HuH-7 (cell line): ENCODE measurements around the gene WDR75.
"Not testable (repeated sequence)": the region's sequence is repeated elsewhere in the genome, so short reads cannot be mapped to it uniquely, and the experiment has no call there.

Experiments used
- DNase-seq: peaks from one replicate; pipeline ENCODE4 v3.0.0; 2011; ENCODE audit warnings: low spot score

WDR75 gene

GRCh38 chr2:189440947-189441708, at the start of gene WDR75:
Gene WDR75, plus strand, starts transcription at chr2:189441474. Its CDS starts 19 bp downstream, at chr2:189441493.
- DNase-seq: peak; percentile 75

GRCh38 chr2:189393440-189394111, 47.7 kb upstream of the WDR75 start:
- no peak for DNase-seq

- no peak for DNase-seq
Observed at GRCh38 chr2:189394525-189394924, 46.7 kb upstream of the WDR75 start.

- no peak for DNase-seq
Observed at GRCh38 chr2:189402932-189403331, 38.3 kb upstream of the WDR75 start.

GRCh38 chr2:189406586-189407233, 34.6 kb upstream of the WDR75 start:
- DNase-seq: no peak

GRCh38 chr2:189407281-189408209, 33.7 kb upstream of the WDR75 start:
- no peak for DNase-seq

GRCh38 chr2:189408294-189408693, 33.0 kb upstream of the WDR75 start:
- DNase-seq: no peak

GRCh38 chr2:189409131-189409530, 32.1 kb upstream of the WDR75 start:
- DNase-seq: no peak

- DNase-seq: no peak
Observed at GRCh38 chr2:189409647-189410046, 31.6 kb upstream of the WDR75 start.

GRCh38 chr2:189411860-189412259, 29.4 kb upstream of the WDR75 start:
- no peak for DNase-seq

- DNase-seq: peak; percentile 9
Observed at GRCh38 chr2:189412330-189412953, 28.8 kb upstream of the WDR75 start.

- no peak for DNase-seq
Observed at GRCh38 chr2:189413249-189413648, 28.0 kb upstream of the WDR75 start.

GRCh38 chr2:189421644-189422043, 19.6 kb upstream of the WDR75 start:
- DNase-seq: no peak

- no peak for DNase-seq
Observed at GRCh38 chr2:189424961-189425360, 16.3 kb upstream of the WDR75 start.

- no peak for DNase-seq
Observed at GRCh38 chr2:189425676-189426075, 15.6 kb upstream of the WDR75 start.

GRCh38 chr2:189426886-189427285, 14.4 kb upstream of the WDR75 start:
- DNase-seq: no peak

GRCh38 chr2:189427872-189428271, 13.4 kb upstream of the WDR75 start:
- no peak for DNase-seq

GRCh38 chr2:189430448-189430847, 10.8 kb upstream of the WDR75 start:
- DNase-seq: not testable (repeated sequence)

GRCh38 chr2:189435803-189436202, 5.5 kb upstream of the WDR75 start:
- DNase-seq: not testable (repeated sequence)

GRCh38 chr2:189437926-189438325, 3.3 kb upstream of the WDR75 start:
- DNase-seq: no peak

GRCh38 chr2:189439342-189439741, 1.9 kb upstream of the WDR75 start:
- no peak for DNase-seq

- no peak for DNase-seq
Observed at GRCh38 chr2:189440644-189440946, 679 bp upstream of the WDR75 start.
